MCF 10A (cell line): ENCODE measurements around the gene ARMC8. TPM values are rescaled to one million over a fixed set of nuclear protein-coding genes. Genes with fewer than 3 reads are reported as not detected.

ENCODE experiments used
- BruUV-seq: library from RNA; stranded (reverse); fragments of 400-500 nt; replicated peaks from 2 replicates; lab custom pipeline; 2021; lab: Mats Ljungman, UMichigan
- CTCF ChIA-PET: fragments of 300-600 bp; sonication (Branson Sonifier 250); formaldehyde crosslinking; extraction: SDS; loops from one replicate; lab custom pipeline; 2021; ENCODE audit warnings: antibody characterized with exemption, inconsistent platforms; lab: Yijun Ruan, JAX
- POLR2A ChIA-PET: fragments of 300-600, 350-650 bp; sonication (Branson Sonifier 250); formaldehyde crosslinking; extraction: SDS; loops from one replicate; lab custom pipeline; 2020; ENCODE audit warnings: antibody characterized with exemption, inconsistent platforms; lab: Yijun Ruan, JAX
- DNase-seq: peaks from one replicate; pipeline ENCODE4 v3.0.0-alpha.2; 2018; ENCODE audit not compliant: unreplicated experiment
- H3K27ac Mint-ChIP-seq: one replicate; pipeline ENCODE4 v1.8.0; 2022; ENCODE audit warnings: mild to moderate bottlenecking, low read depth, mixed read lengths; ENCODE audit not compliant: unreplicated experiment
- H3K27me3 Mint-ChIP-seq: one replicate; pipeline ENCODE4 v1.8.0; 2022; ENCODE audit warnings: mixed read lengths; ENCODE audit not compliant: insufficient read depth, unreplicated experiment
- H3K36me3 Mint-ChIP-seq: one replicate; pipeline ENCODE4 v1.8.0; 2022; ENCODE audit warnings: mild to moderate bottlenecking, moderate library complexity, mixed read lengths; ENCODE audit not compliant: insufficient read depth, unreplicated experiment
- H3K4me1 Mint-ChIP-seq: one replicate; pipeline ENCODE4 v1.8.0; 2022; ENCODE audit warnings: mixed read lengths; ENCODE audit not compliant: insufficient read depth, unreplicated experiment
- H3K4me3 Mint-ChIP-seq: one replicate; pipeline ENCODE4 v1.8.0; 2022; ENCODE audit warnings: mild to moderate bottlenecking, moderate library complexity, mixed read lengths; ENCODE audit not compliant: unreplicated experiment
- H3K9me3 Mint-ChIP-seq: one replicate; pipeline ENCODE4 v1.8.0; 2022; ENCODE audit warnings: mixed read lengths; ENCODE audit not compliant: unreplicated experiment
- intact Hi-C: fragments of 100-400 bp; cut with micrococcal nuclease; formaldehyde crosslinking; loops from 2 replicates; pipeline ENCODE4 v1.14.1; 2022
- total RNA-seq: library from RNA; stranded (reverse); gene quantifications from 2 replicates; pipeline ENCODE4 v1.2.3, GENCODE V29; 2022
- TF ChIP-seq, protein P1 (sequence below): fragments of 200-600 bp; IDR thresholded peaks from one replicate; pipeline ENCODE4 v1.8.0; 2022; ENCODE audit warnings: antibody characterized with exemption, mild to moderate bottlenecking; ENCODE audit not compliant: unreplicated experiment

ARMC8 gene
- total RNA-seq, 1 experiment from 2014 or later: 29.8 TPM

DNA sequence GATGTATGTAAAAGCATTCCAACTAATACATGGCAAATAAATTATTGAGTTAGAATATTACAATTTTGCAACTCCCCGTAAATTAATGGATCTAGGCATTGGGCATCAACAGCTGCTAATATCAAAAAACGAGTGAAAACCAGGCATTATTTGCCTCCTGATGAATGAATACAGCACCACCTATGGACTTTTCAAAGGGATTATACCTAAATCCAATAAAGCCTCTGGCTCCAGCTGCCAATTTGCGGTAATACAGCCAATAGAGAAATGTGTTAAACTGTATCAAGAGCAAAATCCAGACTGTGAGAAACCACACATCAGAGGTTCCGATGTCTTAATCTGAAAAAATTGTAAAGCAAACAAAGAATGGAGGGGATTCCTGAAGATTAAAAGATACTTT lies 38.6 kb upstream of the ARMC8 start:
- no peaks in the 10 kb centered on the region for H3K27me3 Mint-ChIP-seq
- ChIA-PET CTCF (interaction anchor here (0.6 to 0.7 kb wide), 2 partner anchors 84 to 1138 kb away, joined by 3 to 6 read pairs; no protein-coding TSS in a partner anchor), POLR2A (interaction anchor here (1.1 kb wide), 1 partner anchor 33 kb away, joined by 3 read pairs; the partner anchor contains the start of gene DZIP1L)
- H3K9me3 Mint-ChIP-seq: peaks cover 3% of the 10 kb centered on the region
- peak; percentile 4 for DNase-seq
- H3K27ac Mint-ChIP-seq: no peak overlapping the region
- intact Hi-C loops: no loop called here
- TF ChIP-seq, protein P1, sequence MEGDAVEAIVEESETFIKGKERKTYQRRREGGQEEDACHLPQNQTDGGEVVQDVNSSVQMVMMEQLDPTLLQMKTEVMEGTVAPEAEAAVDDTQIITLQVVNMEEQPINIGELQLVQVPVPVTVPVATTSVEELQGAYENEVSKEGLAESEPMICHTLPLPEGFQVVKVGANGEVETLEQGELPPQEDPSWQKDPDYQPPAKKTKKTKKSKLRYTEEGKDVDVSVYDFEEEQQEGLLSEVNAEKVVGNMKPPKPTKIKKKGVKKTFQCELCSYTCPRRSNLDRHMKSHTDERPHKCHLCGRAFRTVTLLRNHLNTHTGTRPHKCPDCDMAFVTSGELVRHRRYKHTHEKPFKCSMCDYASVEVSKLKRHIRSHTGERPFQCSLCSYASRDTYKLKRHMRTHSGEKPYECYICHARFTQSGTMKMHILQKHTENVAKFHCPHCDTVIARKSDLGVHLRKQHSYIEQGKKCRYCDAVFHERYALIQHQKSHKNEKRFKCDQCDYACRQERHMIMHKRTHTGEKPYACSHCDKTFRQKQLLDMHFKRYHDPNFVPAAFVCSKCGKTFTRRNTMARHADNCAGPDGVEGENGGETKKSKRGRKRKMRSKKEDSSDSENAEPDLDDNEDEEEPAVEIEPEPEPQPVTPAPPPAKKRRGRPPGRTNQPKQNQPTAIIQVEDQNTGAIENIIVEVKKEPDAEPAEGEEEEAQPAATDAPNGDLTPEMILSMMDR: no peak
- no TSS peak for BruUV-seq
- H3K36me3 Mint-ChIP-seq: no peaks in the 10 kb centered on the region
- H3K4me3 Mint-ChIP-seq: no peak overlapping the region
- H3K4me1 Mint-ChIP-seq: no peaks in the 10 kb centered on the region

- TF ChIP-seq, protein P1: no peak
- intact Hi-C loops: no loop called here
- Mint-ChIP-seq H3K9me3 (peaks cover 18% of the 10 kb centered on the region), H3K4me1 (no peaks in the 10 kb centered on the region), H3K27ac (no peak overlapping the region), H3K4me3 (no peak overlapping the region), H3K27me3 (no peaks in the 10 kb centered on the region), H3K36me3 (peaks cover under 1% of the 10 kb centered on the region)
- ChIA-PET CTCF (no interaction called here), POLR2A (no interaction called here)
- BruUV-seq: no TSS peak
- DNase-seq: no peak
Measured at GRCh38 chr3:138154534-138154933, 32.6 kb upstream of the ARMC8 start.

DNA sequence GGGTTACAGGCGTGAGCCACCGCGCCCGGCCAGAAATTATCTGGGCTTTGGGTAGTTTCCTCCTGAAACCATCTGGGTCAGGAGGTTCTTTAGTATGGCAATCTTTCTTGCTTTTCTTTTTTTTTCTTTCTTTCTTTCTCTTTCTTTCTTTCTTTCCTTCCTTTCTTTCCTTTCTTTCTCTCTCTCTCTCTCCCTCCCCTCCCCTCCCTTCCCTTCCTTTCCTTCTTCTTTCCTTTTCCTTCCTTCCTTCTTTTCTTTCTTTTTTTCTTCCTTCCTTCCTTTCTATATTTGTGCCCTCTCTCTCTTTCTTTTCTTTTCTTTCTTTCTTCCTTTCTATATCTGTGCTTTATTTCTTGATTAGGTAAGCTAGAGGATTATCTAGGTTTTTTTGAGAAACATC lies 29.4 kb upstream of the ARMC8 start:
- TF ChIP-seq, protein P1: no peak
- POLR2A ChIA-PET: interaction anchor here (0.7 to 1.1 kb wide), 2 partner anchors 16 to 472 kb away, joined by 3 read pairs; no protein-coding TSS in a partner anchor
- CTCF ChIA-PET: interaction anchor here (0.7 to 0.8 kb wide), 2 partner anchors 45 to 94 kb away, joined by 3 read pairs; no protein-coding TSS in a partner anchor
- Mint-ChIP-seq H3K27me3 (no peaks in the 10 kb centered on the region), H3K36me3 (peaks cover 24% of the 10 kb centered on the region), H3K4me1 (no peaks in the 10 kb centered on the region), H3K9me3 (peaks cover 18% of the 10 kb centered on the region), H3K27ac (no peak overlapping the region), H3K4me3 (no peak overlapping the region)
- no peak for DNase-seq
- intact Hi-C loops: no loop called here
- no TSS peak for BruUV-seq

- Mint-ChIP-seq H3K4me1 (no peaks in the 10 kb centered on the region), H3K9me3 (no peaks in the 10 kb centered on the region), H3K4me3 (no peak overlapping the region), H3K27ac (no peak overlapping the region), H3K27me3 (no peaks in the 10 kb centered on the region), H3K36me3 (peaks cover 91% of the 10 kb centered on the region)
- TF ChIP-seq, protein P1: no peak
- no peak for DNase-seq
- ChIA-PET CTCF (interaction anchor here (1.0 kb wide), 1 partner anchor 41 kb away, joined by 4 read pairs; no protein-coding TSS in a partner anchor), POLR2A (no interaction called here)
- no TSS peak for BruUV-seq
- intact Hi-C loops: no loop called here
Measured at GRCh38 chr3:138165061-138165460, 22.0 kb upstream of the ARMC8 start.
